Suprapubic skin (tissue), 4 donors: ENCODE results near the gene RSF1. TPM values are rescaled to one million over a fixed set of nuclear protein-coding genes. Genes with fewer than 3 reads are reported as not detected.

Source experiments
- DNase-seq, 2 donors: peaks; one replicate each; pipeline ENCODE4 v3.0.0-alpha.2; 2019; ENCODE audit warnings: low spot score in 2 of 2
- H3K27ac ChIP-seq: fragments of 200-600 bp; sonication (generic); one replicate; pipeline ENCODE4 v1.5.1; 2019
- H3K27me3 ChIP-seq: fragments of 200-600 bp; sonication (generic); one replicate; pipeline ENCODE4 v1.5.1; 2019
- H3K36me3 ChIP-seq: fragments of 200-600 bp; sonication (generic); one replicate; pipeline ENCODE4 v1.5.1; 2019
- H3K4me1 ChIP-seq: fragments of 200-600 bp; sonication (generic); one replicate; pipeline ENCODE4 v1.5.1; 2019
- H3K4me3 ChIP-seq: fragments of 200-600 bp; sonication (generic); one replicate; pipeline ENCODE4 v1.5.1; 2019; ENCODE audit warnings: mild to moderate bottlenecking
- H3K9me3 ChIP-seq: fragments of 200-600 bp; sonication (generic); one replicate; pipeline ENCODE4 v1.5.1; 2019
- CTCF ChIP-seq, 2 donors: fragments of 200-600 bp in 1 of 2; fragments of 450-650 bp in 1 of 2; sonication (generic) in 1 of 2; IDR thresholded peaks; one replicate each; pipeline ENCODE4 v1.5.1; 2016 to 2019; ENCODE audit warnings: antibody characterized with exemption in 2 of 2, mild to moderate bottlenecking in 1 of 2, moderate library complexity in 1 of 2
- EP300 ChIP-seq: sonication (generic); formaldehyde crosslinking; IDR thresholded peaks from one replicate; pipeline ENCODE4 v1.6.1; 2017; ENCODE audit warnings: antibody characterized with exemption
- POLR2A ChIP-seq, 2 donors: fragments of 450-650 bp; IDR thresholded peaks; one replicate each; pipeline ENCODE4 v1.6.1; 2017; ENCODE audit warnings: antibody characterized with exemption in 2 of 2, mild to moderate bottlenecking in 2 of 2, moderate library complexity in 2 of 2
- POLR2AphosphoS5 ChIP-seq, 3 donors: sonication (generic); formaldehyde crosslinking; IDR thresholded peaks; one replicate each; pipeline ENCODE4 v1.6.1; 2017; ENCODE audit warnings: antibody characterized with exemption in 3 of 3
- WGBS: methylation state at CpG from one replicate; pipeline ENCODE4 v1.1.5; 2018; 5-methylcytosine and 5-hydroxymethylcytosine counted together
- total RNA-seq, 4 donors: library from RNA; depleted of rRNA; stranded (reverse); fragments of >200 nt; gene quantifications; one replicate each; pipeline ENCODE4 v1.1.0, GENCODE V29; 2016

The RSF1 gene
- total RNA-seq, 4 donors from 2014 or later, result 27.5 to 121 (median 45.5) TPM

DNA sequence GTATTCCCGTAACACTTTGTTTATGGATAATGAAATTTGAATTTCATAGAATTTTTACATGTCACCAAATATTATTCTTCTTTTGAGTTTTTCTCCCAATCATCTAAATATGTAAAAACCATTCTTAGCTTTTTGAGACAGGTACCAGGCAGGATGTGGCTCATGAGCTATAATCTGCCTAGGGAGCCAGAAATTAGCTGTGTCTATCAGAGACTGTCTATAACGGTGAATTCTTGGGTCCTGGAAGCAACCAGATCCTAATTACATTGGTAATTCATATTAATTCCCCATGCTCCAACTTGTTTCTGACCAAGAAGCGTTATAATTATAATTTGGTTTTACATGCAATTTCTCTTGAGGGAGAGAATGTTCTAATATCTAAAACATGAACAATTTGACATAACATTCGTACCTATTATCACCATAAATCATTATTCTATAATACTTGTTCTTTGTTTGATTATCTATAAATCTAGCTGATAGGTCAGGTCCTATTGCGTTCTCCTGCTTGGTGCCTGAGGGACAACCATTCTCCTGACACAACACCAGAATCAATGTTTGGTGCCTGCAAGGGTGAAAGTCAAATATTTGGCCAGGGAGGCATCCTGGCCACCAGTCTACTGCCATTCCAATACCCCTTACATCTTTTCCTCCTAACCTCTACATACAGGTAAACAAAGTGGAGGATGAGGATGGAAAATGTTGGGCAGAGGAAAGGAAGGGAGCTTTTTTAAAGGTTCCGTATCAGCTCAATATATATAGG is 69.9 kb downstream of the RSF1 start:
- 82% methylated on average over 6 of the region's 6 CpGs for whole genome bisulfite sequencing
- DNase-seq, result no peak
- Histone ChIP-seq H3K9me3 (no peaks in the 10 kb centered on the region), H3K4me3 (no peak overlapping the region), H3K4me1 (no peaks in the 10 kb centered on the region), H3K27me3 (no peaks in the 10 kb centered on the region), H3K27ac (no peak overlapping the region), H3K36me3 (peaks cover 11% of the 10 kb centered on the region)
- TF ChIP-seq CTCF (IDR thresholded peaks at IDR 0.05), result no peak
- no peak for TF ChIP-seq POLR2A (IDR thresholded peaks at IDR 0.05)

DNA sequence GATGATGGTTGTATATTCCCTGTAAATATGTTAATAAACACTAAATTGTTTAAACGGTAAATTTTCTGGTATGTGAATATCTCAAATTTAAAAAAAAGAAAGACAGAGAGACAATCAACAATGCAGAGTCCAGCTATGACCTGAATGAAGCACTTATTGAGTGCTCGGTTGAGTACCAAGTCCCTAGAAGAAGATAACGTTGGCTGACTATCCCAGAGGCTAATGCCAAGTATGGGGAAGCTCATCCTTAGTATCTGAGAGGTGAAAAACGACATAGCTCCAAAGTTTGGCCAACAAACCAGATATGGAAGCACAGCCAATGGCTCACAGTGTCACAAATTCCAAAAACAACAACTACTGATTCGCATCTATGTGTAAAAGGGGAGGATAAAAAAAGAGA is 71.3 kb downstream of the RSF1 start:
- TF ChIP-seq POLR2AphosphoS5 (IDR thresholded peaks at IDR 0.05) (no peak), POLR2A (IDR thresholded peaks at IDR 0.05) (no peak), EP300 (no peak), CTCF (IDR thresholded peaks at IDR 0.05) (no peak)
- H3K36me3 ChIP-seq, result peaks cover 1% of the 10 kb centered on the region
- no peaks in the 10 kb centered on the region for H3K9me3 ChIP-seq
- H3K27ac ChIP-seq, result no peak overlapping the region
- no peaks in the 10 kb centered on the region for H3K4me1 ChIP-seq
- no peaks in the 10 kb centered on the region for H3K27me3 ChIP-seq
- WGBS, result 81% methylated on average over 5 of the region's 5 CpGs
- no peak overlapping the region for H3K4me3 ChIP-seq
- no peak for DNase-seq

GRCh38 chr11:77748266-77748665 is 72.3 kb downstream of the RSF1 start:
- Histone ChIP-seq H3K36me3 (no peaks in the 10 kb centered on the region), H3K4me1 (no peaks in the 10 kb centered on the region), H3K9me3 (no peaks in the 10 kb centered on the region), H3K4me3 (no peak overlapping the region), H3K27me3 (no peaks in the 10 kb centered on the region), H3K27ac (no peak overlapping the region)
- no peak for DNase-seq
- WGBS, result 91% methylated on average over 5 of the region's 5 CpGs
- TF ChIP-seq EP300, result no peak
- TF ChIP-seq POLR2A (IDR thresholded peaks at IDR 0.05), result no peak
- TF ChIP-seq POLR2AphosphoS5 (IDR thresholded peaks at IDR 0.05), result no peak
- TF ChIP-seq CTCF (IDR thresholded peaks at IDR 0.05), result no peak

DNA sequence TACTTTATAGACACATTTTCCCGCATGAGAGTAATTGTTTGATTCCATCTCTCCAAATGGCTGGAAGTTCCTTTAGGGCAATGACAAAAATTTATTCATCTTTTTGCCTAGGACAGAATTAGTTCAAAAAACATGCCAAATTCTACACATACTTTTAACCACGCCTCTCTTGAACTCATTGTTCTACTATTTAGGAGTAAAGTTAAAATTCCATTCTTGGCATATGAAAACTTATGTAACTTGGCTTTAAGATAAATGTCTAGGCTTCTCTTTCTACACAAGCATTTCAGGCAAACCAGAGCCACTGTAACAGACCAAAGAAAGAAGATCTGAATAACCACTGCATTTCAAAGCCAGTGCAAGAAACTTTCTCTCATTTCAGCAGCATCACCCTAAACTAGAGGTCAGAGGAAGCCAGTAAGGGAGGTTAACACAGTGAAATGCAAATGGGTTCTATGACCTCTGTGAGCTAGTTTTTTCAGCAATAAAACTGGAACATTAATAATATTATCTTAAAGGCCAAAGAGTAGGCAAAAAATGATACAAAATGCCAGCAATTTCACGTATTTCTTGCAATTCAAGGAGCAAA is 73.0 kb downstream of the RSF1 start:
- no peaks in the 10 kb centered on the region for H3K9me3 ChIP-seq

More for the DNA sequence above, 73.0 kb downstream of the RSF1 start:
- H3K4me1 ChIP-seq, result no peaks in the 10 kb centered on the region
- TF ChIP-seq POLR2A (IDR thresholded peaks at IDR 0.05), result no peak
- no peak for TF ChIP-seq EP300
- TF ChIP-seq CTCF (IDR thresholded peaks at IDR 0.05), result no peak
- TF ChIP-seq POLR2AphosphoS5 (IDR thresholded peaks at IDR 0.05), result no peak
- no peaks in the 10 kb centered on the region for H3K27me3 ChIP-seq
- H3K4me3 ChIP-seq, result no peak overlapping the region
- DNase-seq, result no peak
- 52% methylated on average over 3 of the region's 3 CpGs for WGBS
- no peak overlapping the region for H3K27ac ChIP-seq
- no peaks in the 10 kb centered on the region for H3K36me3 ChIP-seq
